ENCODE results near the gene MED12L.

MED12L gene

DNA sequence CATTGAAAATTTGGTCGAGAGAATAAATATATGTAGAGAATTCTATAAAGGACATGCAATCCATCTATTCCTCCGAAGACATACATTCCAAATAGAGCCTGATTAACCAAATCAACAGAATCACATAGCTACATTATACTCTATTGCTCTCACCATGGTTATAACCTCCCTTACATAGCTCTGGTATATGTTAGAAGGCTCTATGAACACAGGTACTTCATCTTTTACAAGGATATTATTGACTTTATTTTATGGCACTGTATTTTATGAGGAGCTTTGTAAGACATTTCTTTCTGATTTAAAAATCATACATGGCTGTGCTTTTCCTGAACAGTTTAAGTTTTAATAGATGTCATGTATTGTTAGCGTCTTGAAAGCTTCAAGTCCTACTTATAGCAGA, 370.6 kb downstream of the MED12L start:
- POLR2A ChIA-PET: no interaction called here
- TF ChIP-seq, protein P1, sequence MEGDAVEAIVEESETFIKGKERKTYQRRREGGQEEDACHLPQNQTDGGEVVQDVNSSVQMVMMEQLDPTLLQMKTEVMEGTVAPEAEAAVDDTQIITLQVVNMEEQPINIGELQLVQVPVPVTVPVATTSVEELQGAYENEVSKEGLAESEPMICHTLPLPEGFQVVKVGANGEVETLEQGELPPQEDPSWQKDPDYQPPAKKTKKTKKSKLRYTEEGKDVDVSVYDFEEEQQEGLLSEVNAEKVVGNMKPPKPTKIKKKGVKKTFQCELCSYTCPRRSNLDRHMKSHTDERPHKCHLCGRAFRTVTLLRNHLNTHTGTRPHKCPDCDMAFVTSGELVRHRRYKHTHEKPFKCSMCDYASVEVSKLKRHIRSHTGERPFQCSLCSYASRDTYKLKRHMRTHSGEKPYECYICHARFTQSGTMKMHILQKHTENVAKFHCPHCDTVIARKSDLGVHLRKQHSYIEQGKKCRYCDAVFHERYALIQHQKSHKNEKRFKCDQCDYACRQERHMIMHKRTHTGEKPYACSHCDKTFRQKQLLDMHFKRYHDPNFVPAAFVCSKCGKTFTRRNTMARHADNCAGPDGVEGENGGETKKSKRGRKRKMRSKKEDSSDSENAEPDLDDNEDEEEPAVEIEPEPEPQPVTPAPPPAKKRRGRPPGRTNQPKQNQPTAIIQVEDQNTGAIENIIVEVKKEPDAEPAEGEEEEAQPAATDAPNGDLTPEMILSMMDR (IDR thresholded peaks at IDR 0.05; ENCODE audit: insufficient read depth, low read length, missing control alignments): no peak
- no peak for DNase-seq (ENCODE audit: low read depth, low spot score)
- no peak overlapping the region for H3K4me3 ChIP-seq (ENCODE audit: low read depth, low read length)
- CTCF ChIA-PET: interaction anchor here (1.0 to 7.3 kb wide), 3 partner anchors 14 to 128 kb away, joined by 3 to 77 read pairs (median 5); no protein-coding TSS in a partner anchor

DNA sequence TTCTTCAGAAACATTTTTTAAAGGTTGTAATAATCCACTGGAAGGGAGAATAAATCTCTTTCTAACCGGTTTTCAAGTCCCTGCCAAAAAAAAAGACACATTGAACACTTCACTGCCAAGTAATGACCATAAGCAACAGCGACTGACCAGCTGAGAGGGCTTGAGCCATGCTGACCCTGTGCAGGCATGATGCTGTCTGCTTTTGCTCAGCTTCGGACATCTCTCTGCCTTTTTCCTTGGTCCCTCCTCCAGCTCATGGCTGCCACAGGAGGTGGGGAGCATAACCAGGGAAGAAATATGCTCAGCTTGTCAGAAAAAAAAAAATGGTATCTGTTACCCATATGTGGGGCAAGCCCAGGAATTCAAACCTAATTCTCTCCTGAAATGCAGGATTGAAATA, 373.9 kb downstream of the MED12L start:
- TF ChIP-seq, protein P1 (IDR thresholded peaks at IDR 0.05; ENCODE audit: insufficient read depth, low read length, missing control alignments): no peak
- POLR2A ChIA-PET: no interaction called here
- H3K4me3 ChIP-seq (ENCODE audit: low read depth, low read length): no peak overlapping the region
- DNase-seq (ENCODE audit: low read depth, low spot score): no peak
- CTCF ChIA-PET: interaction anchor here (0.8 to 7.3 kb wide), 3 partner anchors 11 to 22 kb away, joined by 3 to 77 read pairs (median 7); no protein-coding TSS in a partner anchor

DNA sequence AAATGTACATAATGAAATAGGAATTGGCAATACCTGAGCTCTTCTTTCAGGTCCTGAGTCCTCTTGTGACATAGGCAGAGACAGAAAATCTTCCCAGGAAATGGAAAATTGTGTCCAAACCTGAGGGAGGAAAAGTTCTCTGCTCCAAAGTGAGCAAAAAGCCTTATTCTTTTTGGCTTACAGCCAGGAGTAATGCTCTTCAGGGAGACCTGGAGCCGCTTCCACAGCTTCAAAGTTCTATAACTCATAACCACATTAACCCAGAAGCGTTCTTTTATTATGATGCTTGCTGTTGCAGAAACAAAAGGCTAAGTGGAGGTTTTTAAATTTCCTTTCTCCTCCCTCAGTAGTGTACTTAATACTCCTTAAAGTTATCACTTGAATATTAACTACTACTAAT, 374.8 kb downstream of the MED12L start:
- no peak overlapping the region for H3K4me3 ChIP-seq (ENCODE audit: low read depth, low read length)
- no peak for DNase-seq (ENCODE audit: low read depth, low spot score)
- TF ChIP-seq, protein P1 (IDR thresholded peaks at IDR 0.05; ENCODE audit: insufficient read depth, low read length, missing control alignments): no peak
- ChIA-PET CTCF (interaction anchor here (0.7 to 7.3 kb wide), 5 partner anchors 10 to 22 kb away, joined by 3 to 77 read pairs (median 4); no protein-coding TSS in a partner anchor), POLR2A (no interaction called here)

DNA sequence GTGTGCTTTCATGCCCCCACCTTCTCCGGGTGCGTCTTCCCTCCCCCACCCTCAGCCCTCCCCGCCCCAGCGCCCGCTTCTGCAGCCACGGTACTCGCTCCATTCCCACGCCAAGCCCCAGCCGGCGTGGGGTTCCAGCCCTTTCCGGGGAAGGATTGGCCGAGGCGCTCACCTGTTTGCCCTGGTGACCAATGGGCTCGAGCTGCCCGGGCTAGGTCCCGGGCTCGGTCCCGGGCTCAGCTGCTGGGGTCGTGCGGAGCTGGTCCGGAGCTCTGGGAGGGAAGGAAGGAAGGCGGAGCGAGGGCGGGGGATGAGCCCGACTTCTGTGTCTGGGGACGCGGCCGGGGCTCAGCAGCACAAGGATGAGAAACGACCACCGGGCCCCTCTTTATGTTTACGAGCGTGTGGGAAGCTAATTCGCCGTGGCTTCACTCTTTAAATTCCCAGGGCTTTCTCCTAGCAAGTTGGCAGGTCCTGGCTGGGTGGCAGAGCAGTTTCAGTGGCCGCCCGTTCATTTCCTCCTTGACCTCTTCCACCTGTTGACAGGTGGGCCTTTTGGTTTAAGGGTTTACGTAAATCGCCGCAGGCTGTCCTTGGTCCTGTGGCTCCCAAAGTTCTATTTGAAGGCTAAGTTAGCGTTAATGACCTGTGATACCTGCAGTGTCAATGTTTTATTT, 375.4 kb downstream of the MED12L start, which contains the start of gene IGSF10:
Gene IGSF10 (minus strand): TSS at position 288 of the 677 bp plus-strand sequence. CDS start 2,352 bp downstream, outside the sequence.
- ChIA-PET POLR2A (no interaction called here), CTCF (interaction anchor here (1.2 to 7.3 kb wide), 3 partner anchors 9 to 23 kb away, joined by 3 to 77 read pairs (median 7); no protein-coding TSS in a partner anchor)
- peak within 1 kb of the TSS; percentile 58 for H3K4me3 ChIP-seq (ENCODE audit: low read depth, low read length)
- TF ChIP-seq, protein P1 (IDR thresholded peaks at IDR 0.05; ENCODE audit: insufficient read depth, low read length, missing control alignments): no peak
- DNase-seq (ENCODE audit: low read depth, low spot score): no peak

DNA sequence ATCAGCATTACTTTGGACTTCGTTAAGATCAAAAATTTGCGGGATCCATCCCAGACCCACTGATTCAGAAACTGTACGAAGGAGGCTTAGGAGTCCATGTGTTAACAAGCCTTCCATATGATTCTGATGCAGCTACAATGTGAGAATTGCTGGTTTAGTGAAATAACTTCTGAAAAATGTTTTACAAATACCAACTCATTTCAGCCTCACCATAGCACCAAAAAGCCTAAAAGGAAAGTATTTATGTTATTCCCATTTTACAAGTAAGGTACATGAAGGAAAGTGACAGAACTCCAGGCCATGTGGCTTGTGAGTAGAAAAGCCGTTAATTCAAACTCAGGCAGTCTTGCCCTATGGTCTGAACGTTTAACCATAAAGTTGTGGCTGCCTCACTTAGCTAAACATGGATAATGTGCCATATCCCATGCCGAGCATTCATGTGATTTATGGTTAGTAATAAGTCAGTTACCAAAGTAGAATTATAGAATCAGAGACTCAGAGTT, 376.9 kb downstream of the MED12L start:
- DNase-seq (ENCODE audit: low read depth, low spot score): no peak
- TF ChIP-seq, protein P1 (IDR thresholded peaks at IDR 0.05; ENCODE audit: insufficient read depth, low read length, missing control alignments): no peak
- CTCF ChIA-PET: interaction anchor here (7.3 kb wide), 1 partner anchor 8 kb away, joined by 77 read pairs; no protein-coding TSS in a partner anchor
- no peak overlapping the region for H3K4me3 ChIP-seq (ENCODE audit: low read depth, low read length)
- POLR2A ChIA-PET: interaction anchor here (0.6 kb wide), 1 partner anchor 36 kb away, joined by 3 read pairs; no protein-coding TSS in a partner anchor

DNA sequence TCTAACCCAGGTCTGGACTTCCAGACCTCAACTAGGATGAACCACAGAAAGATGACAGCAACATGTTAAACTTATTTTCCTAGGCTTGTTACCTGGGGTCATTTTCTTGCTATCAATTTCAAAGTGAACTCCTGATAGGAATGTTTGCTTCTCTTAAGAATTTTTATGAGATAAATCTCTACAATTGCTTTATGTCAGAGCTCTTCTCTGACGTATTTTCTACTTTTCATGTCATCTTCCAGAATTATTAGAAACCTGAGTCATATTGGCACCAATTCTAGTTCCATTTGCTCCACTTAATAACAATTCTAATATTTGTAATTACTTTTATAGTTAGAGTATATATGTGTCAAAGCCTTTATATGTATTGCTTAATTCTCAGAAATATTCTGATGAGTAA, 377.5 kb downstream of the MED12L start:
- POLR2A ChIA-PET: no interaction called here
- DNase-seq (ENCODE audit: low read depth, low spot score): no peak
- no peak overlapping the region for H3K4me3 ChIP-seq (ENCODE audit: low read depth, low read length)
- TF ChIP-seq, protein P1 (IDR thresholded peaks at IDR 0.05; ENCODE audit: insufficient read depth, low read length, missing control alignments): no peak
- CTCF ChIA-PET: interaction anchor here (7.3 kb wide), 1 partner anchor 7 kb away, joined by 77 read pairs; no protein-coding TSS in a partner anchor

All from AG04449 (cell line).